GM21737 (cell line): ENCODE results near the gene FAM50A.
A peak's percentile ranks its signal among the peaks of the same experiment; 100 is the strongest.
"Not testable (repeated sequence)": the region's sequence is repeated elsewhere in the genome, so short reads cannot be mapped to it uniquely, and the experiment has no call there.

Experiments used
- ATAC-seq: cut with Tn5 transposase; IDR thresholded peaks from one replicate; pipeline ENCODE4 v1.9.1; 2021; ENCODE audit warnings: mild to moderate bottlenecking, moderate library complexity; ENCODE audit not compliant: unreplicated experiment

FAM50A gene

GRCh38 chrX:154481911-154482601 lies 38.1 kb downstream of the FAM50A start:
- ATAC-seq = no peak

GRCh38 chrX:154482786-154483185 lies 38.8 kb downstream of the FAM50A start:
- ATAC-seq = no peak

DNA sequence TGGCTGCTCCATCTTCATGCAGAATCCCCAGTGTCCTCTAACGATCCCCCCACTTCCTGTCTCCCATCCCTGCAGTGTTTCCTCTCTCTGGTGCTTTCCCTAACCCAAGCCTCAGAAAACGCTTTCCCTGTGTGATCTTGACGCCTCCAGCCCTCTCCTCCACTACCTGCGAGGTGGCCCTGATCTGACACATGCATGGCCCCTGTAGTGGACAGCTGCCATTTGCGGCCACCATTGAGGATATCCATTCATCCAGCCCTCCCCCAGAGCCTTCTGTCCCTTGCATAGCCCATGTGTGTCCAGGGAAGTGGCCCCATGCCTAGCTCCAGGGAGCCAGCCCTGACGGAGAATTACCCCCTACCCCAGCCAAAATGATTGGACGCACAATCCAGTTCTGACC lies 39.4 kb downstream of the FAM50A start:
- ATAC-seq = no peak

GRCh38 chrX:154484255-154485149 lies 40.6 kb downstream of the FAM50A start:
- ATAC-seq = no peak

DNA sequence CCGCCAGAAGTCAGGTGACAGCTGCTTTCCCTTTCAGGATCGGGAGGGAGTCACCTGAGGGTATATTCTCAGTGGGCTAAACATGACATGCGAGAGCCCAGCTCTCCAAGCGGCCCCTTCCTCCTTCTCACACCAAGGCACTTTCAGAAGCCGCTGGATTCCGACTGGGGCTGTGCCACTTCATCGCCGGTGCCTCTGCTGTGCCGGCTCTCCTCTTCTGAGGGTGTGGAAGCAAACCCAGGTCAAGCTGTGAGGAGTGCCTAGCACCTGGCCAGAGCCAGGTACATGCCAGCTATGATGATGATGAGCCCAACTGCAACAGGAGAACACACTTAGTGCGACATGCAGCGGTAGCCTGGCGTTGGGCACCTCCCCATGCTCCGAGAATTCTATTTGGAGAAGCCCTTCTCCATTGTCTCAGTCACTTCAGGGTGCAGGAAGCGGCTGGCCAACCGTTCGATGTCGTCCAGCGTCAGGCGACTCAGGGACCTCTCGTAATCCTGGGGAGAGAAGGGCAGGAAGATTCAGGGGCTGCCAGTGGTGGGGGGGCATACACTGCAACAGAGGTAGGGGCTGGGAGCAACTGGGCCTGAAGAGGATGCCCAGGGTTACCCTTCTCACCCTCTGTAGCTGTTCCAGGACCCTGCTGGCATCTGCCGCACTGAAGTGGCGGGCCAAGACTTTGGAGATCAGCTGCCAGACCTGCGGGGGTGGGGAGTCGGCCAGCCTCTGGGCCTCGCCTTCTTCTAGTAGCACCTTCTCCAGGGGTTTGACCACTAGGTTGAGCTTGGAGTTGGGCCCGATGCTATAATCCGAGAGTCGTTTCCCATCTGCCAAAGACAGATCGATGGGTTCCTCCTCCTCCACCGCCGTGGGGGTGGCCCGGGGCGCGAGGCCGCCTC lies 41.5 kb downstream of the FAM50A start:
- no peak for ATAC-seq

DNA sequence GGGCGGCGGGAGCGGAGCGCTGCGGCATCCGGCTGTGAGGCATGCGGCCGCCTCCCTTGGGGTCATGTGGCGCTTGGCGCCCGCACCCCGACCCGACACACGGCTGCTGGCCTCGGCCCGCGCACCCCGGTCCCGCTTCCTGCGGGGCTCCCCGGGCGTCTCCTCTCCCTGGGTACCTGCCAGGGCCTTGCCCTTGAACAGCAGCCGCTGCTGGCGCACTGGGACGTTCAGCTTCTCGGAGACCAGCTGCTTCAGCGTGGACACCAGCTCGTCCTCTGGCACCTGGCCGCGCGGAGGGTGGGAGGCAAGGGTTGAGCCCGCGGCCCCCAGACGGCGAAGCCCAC lies 42.1 kb downstream of the FAM50A start:
- ATAC-seq = no peak

DNA sequence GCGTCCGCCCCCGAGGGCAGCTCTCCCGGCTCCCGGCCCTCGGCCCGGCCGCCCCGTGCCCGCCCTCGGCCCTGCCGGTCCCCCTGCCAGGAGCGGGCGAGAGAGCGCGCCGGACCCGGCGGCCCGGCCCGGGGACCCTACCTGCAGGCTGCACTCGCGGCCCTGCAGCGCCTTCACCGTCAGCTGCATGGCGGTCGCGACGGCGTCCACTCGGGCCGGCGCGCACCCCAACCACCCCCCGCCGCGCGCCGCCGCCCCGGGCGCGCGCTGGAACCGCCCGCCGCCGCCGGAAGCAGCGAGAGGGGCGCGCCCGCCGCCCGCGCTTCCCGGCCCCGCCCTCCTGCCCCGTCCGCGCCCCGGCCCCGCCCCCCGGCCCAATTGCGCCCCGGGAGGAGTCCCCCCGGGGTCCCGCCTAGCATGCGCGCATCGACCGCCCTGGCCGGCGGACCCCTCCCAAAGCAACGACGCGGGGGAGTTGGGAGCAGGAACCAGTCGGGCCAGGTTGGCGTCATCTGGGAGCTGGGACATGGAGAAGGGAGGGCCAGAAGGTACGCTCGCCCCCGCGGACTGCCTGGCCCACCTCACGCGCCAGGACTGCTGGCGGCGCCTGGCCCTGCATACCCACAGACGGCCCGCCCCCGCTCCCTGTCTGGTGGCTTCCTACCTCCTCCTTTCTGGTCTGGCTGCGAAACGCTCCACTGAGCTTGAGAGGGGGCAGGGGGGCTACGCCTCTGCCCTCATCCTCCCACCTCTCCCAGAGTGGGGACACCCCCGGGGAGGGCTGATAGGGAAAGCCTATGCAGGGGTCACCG lies 42.7 kb downstream of the FAM50A start, which contains the start of gene UBL4A:
TSS of gene UBL4A (minus strand) at position 220 of the 812 bp plus-strand sequence. CDS start at position 189, 31 bp downstream.
- no peak for ATAC-seq

- ATAC-seq = no peak
Measured at GRCh38 chrX:154487518-154488290, 43.8 kb downstream of the FAM50A start.

DNA sequence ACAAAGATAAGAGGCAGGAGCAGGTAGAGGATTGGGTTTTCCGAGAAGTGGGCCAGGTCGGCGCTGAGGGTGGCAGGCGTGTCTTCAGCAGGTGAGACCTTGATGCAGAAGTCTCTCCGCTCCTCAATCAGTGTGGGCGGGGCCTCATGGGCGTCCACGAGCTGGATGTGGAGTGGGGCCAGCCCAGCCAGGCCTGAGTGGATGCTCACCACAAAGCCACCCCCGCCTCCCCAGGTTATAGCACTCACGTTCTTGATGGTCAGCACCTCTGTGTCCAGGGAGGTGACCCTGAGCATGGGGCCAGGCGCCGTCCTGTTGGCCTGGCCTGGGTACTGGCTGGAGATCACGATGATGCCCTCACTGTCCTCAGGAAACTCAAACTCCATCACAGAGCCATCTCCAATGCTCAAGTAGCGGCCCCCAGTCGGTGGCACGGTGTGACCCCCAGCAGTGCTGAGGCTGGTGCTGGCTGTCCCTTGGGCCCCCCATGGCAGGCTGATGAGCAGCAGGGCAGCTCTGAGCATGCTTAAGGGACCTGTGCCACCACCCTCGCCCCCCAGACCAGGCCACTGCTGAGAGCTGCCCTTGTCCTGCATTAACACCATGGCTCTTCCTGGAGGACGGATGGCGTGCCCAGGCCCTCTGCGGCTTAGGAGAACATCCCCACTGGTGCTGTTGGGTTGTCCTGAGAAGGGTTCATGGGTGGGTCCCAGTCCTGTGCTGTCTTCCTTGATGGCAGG lies 44.6 kb downstream of the FAM50A start:
- no peak for ATAC-seq

DNA sequence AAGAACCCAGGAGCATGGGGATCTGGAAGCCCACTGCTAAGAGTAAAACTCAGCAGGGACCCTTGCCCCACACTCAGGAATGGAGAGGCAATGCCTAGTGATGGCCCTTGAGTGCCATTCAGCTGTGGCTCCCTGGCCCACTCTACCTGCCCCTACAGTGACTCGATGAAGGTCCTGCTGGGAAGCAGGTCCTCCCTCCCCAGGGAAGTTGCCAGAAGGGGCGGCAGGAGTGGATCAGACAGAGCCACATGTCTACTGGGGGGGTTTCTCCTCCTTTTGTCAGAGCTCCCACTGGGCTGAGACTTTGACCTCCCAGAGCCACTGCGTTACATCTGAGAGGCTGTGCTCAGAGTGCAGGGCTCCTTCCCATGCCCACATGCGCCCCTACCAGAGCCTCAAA lies 45.2 kb downstream of the FAM50A start:
- no peak for ATAC-seq

DNA sequence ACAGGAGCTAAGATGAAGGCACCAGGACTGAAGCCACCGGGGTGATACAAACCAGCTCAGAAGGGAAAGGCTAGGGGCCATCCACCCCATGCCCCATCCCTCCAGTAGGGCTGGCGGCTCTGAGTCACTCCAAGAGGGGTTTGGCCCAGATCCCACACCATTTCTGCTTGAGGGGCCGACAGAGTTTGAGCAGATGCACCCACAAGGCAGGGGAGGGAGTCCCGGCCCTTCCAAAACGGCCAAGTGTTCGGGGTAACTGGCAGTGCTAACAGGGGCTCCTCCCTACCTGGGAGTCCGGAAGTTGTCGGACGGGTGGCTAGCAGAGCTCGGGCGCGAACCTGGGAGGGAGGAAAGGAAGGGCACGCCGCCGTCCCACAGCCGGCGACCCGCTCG lies 46.1 kb downstream of the FAM50A start:
- ATAC-seq = peak; percentile 14

DNA sequence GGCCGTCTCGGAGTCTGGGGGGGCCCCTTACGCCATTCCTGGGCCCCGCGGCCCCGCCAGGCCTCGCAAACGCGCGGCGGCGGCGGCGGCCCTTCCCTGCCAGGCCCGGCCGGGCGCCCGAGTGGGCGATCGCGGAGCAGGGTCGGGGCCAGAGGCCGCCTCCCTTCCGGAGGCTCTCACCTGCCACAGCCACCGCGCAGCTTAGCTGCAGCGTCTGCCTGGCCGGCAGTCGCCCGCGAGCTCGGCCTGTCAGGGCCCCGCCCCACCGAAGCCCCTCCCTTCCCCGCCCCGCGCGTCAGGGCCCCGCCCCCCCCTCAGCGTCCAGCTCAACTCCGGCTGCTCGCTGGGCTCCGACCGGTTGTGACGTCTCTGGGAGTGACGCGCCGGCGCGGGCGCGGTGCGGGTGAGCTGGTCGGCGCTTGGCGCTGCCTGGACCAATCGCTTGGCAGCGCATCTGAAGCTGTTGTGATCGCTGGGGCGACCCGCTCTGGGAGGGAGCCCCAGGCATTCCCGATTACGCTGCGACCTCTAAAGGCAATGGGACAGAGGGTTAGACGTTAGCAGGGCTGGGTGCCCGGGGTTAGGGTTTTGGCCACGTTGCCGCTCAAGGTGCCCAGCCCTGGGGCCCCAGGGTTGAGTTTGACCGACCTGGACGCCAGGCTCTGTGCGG lies 46.6 kb downstream of the FAM50A start, which contains the start of gene SLC10A3:
TSS of gene SLC10A3 (minus strand) at position 216 of the 670 bp plus-strand sequence. CDS start 1,689 bp downstream, outside the sequence.
- ATAC-seq = peak; percentile 73

GRCh38 chrX:154494715-154495114 lies 50.8 kb downstream of the FAM50A start:
- ATAC-seq = no peak

DNA sequence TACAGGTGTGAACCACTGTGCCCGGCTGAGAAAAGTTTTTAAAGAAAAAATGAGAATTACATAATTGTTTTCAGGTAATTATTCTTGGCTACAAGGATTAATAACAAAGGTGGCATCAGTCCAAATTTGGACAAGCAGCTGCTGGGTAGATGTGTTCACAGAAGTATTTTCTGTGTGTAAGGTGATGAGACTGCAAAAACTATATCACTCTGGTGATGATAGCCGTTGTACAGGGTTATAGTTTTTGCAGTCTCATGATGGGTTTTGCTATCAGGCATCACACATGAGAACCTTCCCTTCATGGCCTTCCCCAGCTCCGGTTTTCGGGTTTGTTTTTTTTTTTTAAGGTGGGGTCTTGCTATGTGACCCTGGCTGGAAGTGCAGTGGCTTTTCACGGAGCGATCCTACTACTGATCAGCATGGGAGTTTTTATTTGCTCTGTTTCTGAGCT lies 51.6 kb downstream of the FAM50A start:
- no peak for ATAC-seq

- ATAC-seq = not testable (repeated sequence)
Measured at GRCh38 chrX:154496591-154497137, 52.7 kb downstream of the FAM50A start.
